SU-DHL-6 (cell line): ENCODE data around the gene ZNF423.

ENCODE experiments used
- H2AFZ ChIP-seq: fragments of 200-600 bp; sonication (generic); 2 replicates; pipeline ENCODE4 v1.6.1; 2014; ENCODE audit warnings: low read depth, mild to moderate bottlenecking, moderate library complexity, mixed read lengths, antibody characterized with exemption, low read length; ENCODE audit not compliant: severe bottlenecking
- H3F3A ChIP-seq: fragments of 200-600 bp; shearing (Covaris generic); 2 replicates; pipeline ENCODE4 v1.6.0; 2016; ENCODE audit warnings: antibody characterized with exemption, mild to moderate bottlenecking; ENCODE audit not compliant: insufficient read depth
- H3K27ac ChIP-seq: fragments of 200-600 bp; sonication (generic); 2 replicates; pipeline ENCODE4 v1.5.1; 2016; ENCODE audit warnings: low read depth, mild to moderate bottlenecking, low read length, moderate library complexity, mixed read lengths
- H3K27me3 ChIP-seq: fragments of 200-600 bp; sonication (generic), shearing (Covaris generic); 2 replicates; pipeline ENCODE4 v1.6.0; 2014; ENCODE audit warnings: mild to moderate bottlenecking, low read length
- H3K36me3 ChIP-seq: fragments of 200-600 bp; sonication (generic); 2 replicates; pipeline ENCODE4 v1.6.1; 2014; ENCODE audit warnings: mild to moderate bottlenecking, low read length, mixed read lengths
- H3K4me2 ChIP-seq: fragments of 300-600, 200-600 bp; shearing (Covaris generic), sonication (generic); 2 replicates; pipeline ENCODE4 v1.6.0; 2014; ENCODE audit warnings: low read length, low read depth, mild to moderate bottlenecking; ENCODE audit not compliant: poor library complexity, severe bottlenecking
- H3K4me3 ChIP-seq: fragments of 200-600 bp; sonication (generic); 2 replicates; pipeline ENCODE4 v1.5.1; 2014; ENCODE audit warnings: antibody characterized with exemption, low read length, mild to moderate bottlenecking, mixed read lengths; ENCODE audit not compliant: insufficient read depth, poor library complexity, severe bottlenecking
- H3K79me2 ChIP-seq: fragments of 200-600 bp; sonication (generic); 2 replicates; pipeline ENCODE4 v1.6.1; 2014; ENCODE audit warnings: mild to moderate bottlenecking, low read length, moderate library complexity; ENCODE audit not compliant: insufficient read depth
- H3K9ac ChIP-seq: fragments of 200-600 bp; sonication (generic); 2 replicates; pipeline ENCODE4 v1.7.0; 2014; ENCODE audit warnings: mild to moderate bottlenecking, low read length
- H3K9me2 ChIP-seq: fragments of 200-600 bp; sonication (generic); replicated peaks from 2 replicates; pipeline ENCODE4 v1.6.1; 2014; ENCODE audit warnings: low read length; ENCODE audit not compliant: insufficient read depth
- H3K9me3 ChIP-seq: fragments of 200-600 bp; sonication (generic); 2 replicates; pipeline ENCODE4 v1.6.1; 2014; ENCODE audit warnings: low read length, mixed read lengths; ENCODE audit not compliant: insufficient read depth
- H4K20me1 ChIP-seq: fragments of 200-600 bp; sonication (generic); 2 replicates; pipeline ENCODE4 v1.6.1; 2014; ENCODE audit warnings: low read depth, mild to moderate bottlenecking, antibody characterized with exemption, low read length, moderate library complexity, mixed read lengths
- CTCF ChIP-seq: fragments of 200-600 bp; sonication (generic); IDR thresholded peaks from one replicate; pipeline ENCODE4 v1.5.1; 2017; ENCODE audit warnings: antibody characterized with exemption, mild to moderate bottlenecking, low read length, moderate library complexity; ENCODE audit not compliant: insufficient read depth, poor library complexity, severe bottlenecking
- EZH2phosphoT487 ChIP-seq: fragments of 200-600 bp; sonication (generic), shearing (Covaris generic); conservative IDR thresholded peaks from 2 replicates; pipeline ENCODE4 v1.6.1; 2018; ENCODE audit warnings: mild to moderate bottlenecking, antibody characterized with exemption, low read length, moderate library complexity, mixed read lengths

The ZNF423 gene

GRCh38 chr16:49546735-49547134 lies 309.2 kb downstream of the ZNF423 start:
- Histone ChIP-seq H3K27ac (no peak overlapping the region), H3K4me2 (no peak overlapping the region), H3K9me2 (no peaks in the 10 kb centered on the region), H4K20me1 (no peaks in the 10 kb centered on the region), H3K27me3 (no peaks in the 10 kb centered on the region), H3K4me3 (no peak overlapping the region), H3K9ac (no peak overlapping the region), H3K36me3 (no peaks in the 10 kb centered on the region), H2AFZ (no peak overlapping the region), H3F3A (no peaks in the 10 kb centered on the region), H3K9me3 (no peaks in the 10 kb centered on the region), H3K79me2 (no peaks in the 10 kb centered on the region)
- TF ChIP-seq CTCF: no peak
- TF ChIP-seq EZH2phosphoT487: no peak

GRCh38 chr16:49545741-49546448 lies 310.0 kb downstream of the ZNF423 start:
- no peaks in the 10 kb centered on the region for H3K9me3 ChIP-seq
- H3K4me3 ChIP-seq: no peak overlapping the region
- H3K27ac ChIP-seq: no peak overlapping the region
- H3K4me2 ChIP-seq: no peak overlapping the region
- no peaks in the 10 kb centered on the region for H3K9me2 ChIP-seq
- no peaks in the 10 kb centered on the region for H3F3A ChIP-seq
- no peaks in the 10 kb centered on the region for H3K79me2 ChIP-seq
- no peaks in the 10 kb centered on the region for H4K20me1 ChIP-seq
- no peaks in the 10 kb centered on the region for H3K27me3 ChIP-seq
- no peaks in the 10 kb centered on the region for H3K36me3 ChIP-seq
- H3K9ac ChIP-seq: no peak overlapping the region
- H2AFZ ChIP-seq: no peak overlapping the region
- TF ChIP-seq EZH2phosphoT487: no peak
- no peak for TF ChIP-seq CTCF

GRCh38 chr16:49545243-49545642 lies 310.7 kb downstream of the ZNF423 start:
- no peaks in the 10 kb centered on the region for H3K9me3 ChIP-seq
- no peak overlapping the region for H3K4me2 ChIP-seq
- H3K9me2 ChIP-seq: no peaks in the 10 kb centered on the region
- H3K9ac ChIP-seq: no peak overlapping the region
- TF ChIP-seq CTCF (no peak), EZH2phosphoT487 (no peak)
- H3K27me3 ChIP-seq: no peaks in the 10 kb centered on the region
- no peaks in the 10 kb centered on the region for H3K79me2 ChIP-seq
- H2AFZ ChIP-seq: no peak overlapping the region
- H3F3A ChIP-seq: no peaks in the 10 kb centered on the region
- H3K4me3 ChIP-seq: no peak overlapping the region
- H3K36me3 ChIP-seq: no peaks in the 10 kb centered on the region
- H4K20me1 ChIP-seq: no peaks in the 10 kb centered on the region
- H3K27ac ChIP-seq: no peak overlapping the region
